Heart left ventricle (tissue), 16 donors: Measurements from ENCODE around the gene GLT8D2. TPM values are rescaled to one million over a fixed set of nuclear protein-coding genes. Genes with fewer than 3 reads are reported as not detected.

Experiments
- ATAC-seq, 4 donors: fragments of 200-7000 bp; cut with Tn5 transposase; one replicate each; pipeline ENCODE4 v1.9.1; 2020 to 2022; ENCODE audit warnings: moderate library complexity in 4 of 4, mild to moderate bottlenecking in 3 of 4, moderate number of reproducible peaks in 1 of 4
- DNase-seq, 5 donors: peaks; one replicate each; pipeline ENCODE4 v3.0.0-alpha.2; 2020
- H3K27ac ChIP-seq, 12 donors: fragments of 200-600 bp; sonication (generic) in 4 of 12; one replicate each; pipeline versions ENCODE4 v1.5.0 to v1.8.0; 2016 to 2022; ENCODE audit warnings: mild to moderate bottlenecking in 2 of 12
- H3K27me3 ChIP-seq, 9 donors: fragments of 200-600 bp; sonication (generic) in 2 of 9; one replicate each; pipeline versions ENCODE4 v1.5.1 to v1.8.0; 2016 to 2022; ENCODE audit warnings: mild to moderate bottlenecking in 3 of 9
- H3K36me3 ChIP-seq, 9 donors: fragments of 200-600 bp; sonication (generic) in 2 of 9; one replicate each; pipeline versions ENCODE4 v1.5.0 to v1.8.0; 2018 to 2022; ENCODE audit warnings: mild to moderate bottlenecking in 2 of 9
- H3K4me1 ChIP-seq, 12 donors: fragments of 200-600 bp; sonication (generic) in 4 of 12; one replicate each; pipeline versions ENCODE4 v1.5.0 to v1.8.0; 2016 to 2022; ENCODE audit warnings: mild to moderate bottlenecking in 3 of 12
- H3K4me3 ChIP-seq, 12 donors: fragments of 200-600 bp; sonication (generic) in 4 of 12; one replicate each; pipeline versions ENCODE4 v1.5.0 to v1.8.0; 2017 to 2022; ENCODE audit warnings: mild to moderate bottlenecking in 9 of 12, moderate library complexity in 4 of 12
- H3K9me3 ChIP-seq, 12 donors: fragments of 200-600 bp; sonication (generic) in 4 of 12; one replicate each; pipeline versions ENCODE4 v1.5.0 to v1.8.0; 2016 to 2022; ENCODE audit warnings: mild to moderate bottlenecking in 1 of 12
- CTCF ChIP-seq, 12 donors: fragments of 200-600 bp; sonication (generic) in 4 of 12; IDR thresholded peaks; one replicate each; pipeline versions ENCODE4 v1.5.0 to v1.8.0; 2018 to 2022; ENCODE audit warnings: antibody characterized with exemption in 12 of 12, mild to moderate bottlenecking in 5 of 12
- POLR2A ChIP-seq, 2 donors: fragments of 450-650 bp; IDR thresholded peaks; one replicate each; pipeline ENCODE4 v1.6.1; 2017; ENCODE audit warnings: antibody characterized with exemption in 2 of 2, mild to moderate bottlenecking in 2 of 2, moderate library complexity in 2 of 2
- WGBS, 4 donors: extraction: QIAGEN DNeasy Blood & Tissue Kit in 2 of 4; methylation state at CpG; one replicate each; pipeline versions ENCODE4 v1.1.5 to v1.1.7; 2013 to 2018; 5-methylcytosine and 5-hydroxymethylcytosine counted together
- intact Hi-C, 10 donors: fragments of 100-400 bp; cut with DNase I; formaldehyde crosslinking; loops; one replicate each; pipeline versions ENCODE4 v1.11.1 to v1.14.2; 2022
- polyA plus RNA-seq, 2 donors: library from polyadenylated mRNA; stranded (reverse); fragments of 200-250 nt; gene quantifications; one replicate each; pipeline ENCODE4 v1.2.3, GENCODE V29; 2013
- total RNA-seq, 9 donors: library from RNA; depleted of rRNA in 2 of 9; stranded (reverse); fragments of >200 nt in 2 of 9; fragmentation: NEBNext Ultra II Directional in 3 of 9; extraction: Animal tissue kit (Norgen Biotek cat#: 25700) in 3 of 9; gene quantifications; one replicate each; pipeline versions ENCODE4 v1.1.0 to v1.2.4, GENCODE V29; 2016 to 2023
- donor health status: ischemic (EF 13 %, LVEDD 7.1; RV severe dilation, severe dysfunction).
- donor health status: healthy with polysubstance abuse.
- donor health status: DM: no; HTN: yes; CAD: no.
- donor health status: DM: no; HTN: no; CAD: no.
- donor health status: ischemic (EF 25% LVEDD 6.9; RV normal size, moderate dysfunction).
- donor health status: ischemic (EF 25% LVEDD 5.7; RV mildly dilated, moderate dysfunction).
- donor health status: healthy.
- donor health status: DM: yes; HTN: yes; CAD: no.
- donor health status: ischemic (EF 35%, LVEDD 5.7; RV mildly dilated, moderate dysfunction).
- donor health status: nonischemic (EF 11% LVEDD 7.7; RV severe dilation, severe dysfunction).
- donor health status: DM: yes; HTN: yes; CAD: no.
- donor health status: PGD.
- donor health status: ischemic (EF 29% LVEDD 5.4; RV normal size, mild dysfunction).
- donor health status: nonischemic (EF 23%, LVEDD 6.1; RV moderate dilation, normal function).

The GLT8D2 gene
- total and polyA plus RNA-seq, 11 donors = 2.6 to 18.7 (median 6.8) TPM

GRCh38 chr12:103947871-103948555 is 102.0 kb downstream of the GLT8D2 start:
- H3K27ac ChIP-seq = no peak overlapping the region
- ATAC-seq (no peak), DNase-seq (no peak)
- H3K27me3 ChIP-seq = no peaks in the 10 kb centered on the region
- intact Hi-C loops = loop anchor here in 4 of 10 donors (5.0 to 10.0 kb wide), 3 partner anchors 34 to 377 kb away; no protein-coding TSS in a partner anchor
- peaks cover 0 to 100% (median 100%) of the 10 kb centered on the region in 9 donors for H3K36me3 ChIP-seq
- H3K4me1 ChIP-seq = no peaks in the 10 kb centered on the region
- WGBS, 4 donors = 87 to 97% (median 93%) methylated on average over 7 of the region's 7 CpGs
- TF ChIP-seq POLR2A (IDR thresholded peaks at IDR 0.05) (no peak), CTCF (IDR thresholded peaks at IDR 0.05) (no peak)
- no peaks in the 10 kb centered on the region for H3K9me3 ChIP-seq
- H3K4me3 ChIP-seq = no peak overlapping the region

- H3K27me3 ChIP-seq = no peaks in the 10 kb centered on the region
- TF ChIP-seq POLR2A (IDR thresholded peaks at IDR 0.05) (no peak), CTCF (IDR thresholded peaks at IDR 0.05) (no peak)
- 73 to 85% (median 77%) methylated on average over 3 of the region's 3 CpGs for WGBS, 4 donors
- intact Hi-C loops = loop anchor here in 4 of 10 donors (5.0 to 10.0 kb wide), 4 partner anchors 37 to 380 kb away; no protein-coding TSS in a partner anchor
- no peaks in the 10 kb centered on the region for H3K9me3 ChIP-seq
- no peaks in the 10 kb centered on the region for H3K4me1 ChIP-seq
- H3K4me3 ChIP-seq = no peak overlapping the region
- peaks cover 0 to 100% (median 100%) of the 10 kb centered on the region in 9 donors for H3K36me3 ChIP-seq
- ATAC-seq (no peak), DNase-seq (no peak)
- H3K27ac ChIP-seq = no peak overlapping the region
Measured at GRCh38 chr12:103944964-103945363, 105.0 kb downstream of the GLT8D2 start.

Other genes starting within 250 kb of the GLT8D2 start
- gene NT5DC3, start 209.0 kb downstream of the GLT8D2 start, total RNA-seq = 1 to 10 TPM; 2.4 to 6.3 (median 3.7) TPM
- 1 to 10 TPM in 1 of 2 donors, under 1 TPM in 1; 0.95 to 6.3 TPM for gene NT5DC3, start 209.0 kb downstream of the GLT8D2 start, polyA plus RNA-seq
- gene HSP90B1, start 119.8 kb downstream of the GLT8D2 start, total RNA-seq = 100 to 1,000 TPM; 166 to 518 (median 337) TPM
- 1,000 to 10,000 TPM in 1 of 2 donors, 100 to 1,000 TPM in 1; 238 to 1,036 TPM for gene HSP90B1, start 119.8 kb downstream of the GLT8D2 start, polyA plus RNA-seq
- gene TDG, start 84.3 kb downstream of the GLT8D2 start, total RNA-seq = 10 to 100 TPM in 7 of 9 donors, 1 to 10 TPM in 2; 7.8 to 15.5 (median 13.1) TPM
- gene TDG, start 84.3 kb downstream of the GLT8D2 start, polyA plus RNA-seq = 10 to 100 TPM in 1 of 2 donors, 1 to 10 TPM in 1; 7.4 to 13.3 TPM
- 10 to 100 TPM in 4 of 9 donors, 1 to 10 TPM in 5; 7.1 to 14.0 (median 9.3) TPM for gene HCFC2, start 14.3 kb upstream of the GLT8D2 start, total RNA-seq
- gene HCFC2, start 14.3 kb upstream of the GLT8D2 start, polyA plus RNA-seq = 1 to 10 TPM; 4.8 to 8.6 TPM
- 10 to 100 TPM; 20.3 to 58.7 (median 23.8) TPM for gene NFYB, start 88.0 kb upstream of the GLT8D2 start, total RNA-seq
- gene NFYB, start 88.0 kb upstream of the GLT8D2 start, polyA plus RNA-seq = 10 to 100 TPM; 21.6 to 31.3 TPM
- 100 to 1,000 TPM in 4 of 9 donors, 10 to 100 TPM in 5; 66.1 to 384 (median 90.8) TPM for gene TXNRD1, start 165.6 kb upstream of the GLT8D2 start, total RNA-seq
- gene TXNRD1, start 165.6 kb upstream of the GLT8D2 start, polyA plus RNA-seq = 100 to 1,000 TPM in 1 of 2 donors, 10 to 100 TPM in 1; 26.6 to 206 TPM